GM23338 (cell line): ENCODE results near the gene MACF1. TPM values are rescaled to one million over a fixed set of nuclear protein-coding genes. Genes with fewer than 3 reads are reported as not detected.

Experiments
- ATAC-seq: fragments of 200-7000 bp; cut with Tn5 transposase; 3 replicates; pipeline ENCODE4 v1.9.1; 2020
- DNase-seq: peaks from one replicate; pipeline ENCODE4 v3.0.0-alpha.2; 2015; ENCODE audit warnings: low spot score
- H2AFZ ChIP-seq: fragments of 200-600 bp; sonication (generic); 2 replicates; pipeline ENCODE4 v1.8.0; 2016; ENCODE audit warnings: antibody characterized with exemption, mild to moderate bottlenecking, moderate library complexity
- H3F3A ChIP-seq: fragments of 200-600 bp; sonication (generic); replicated peaks from 2 replicates; pipeline ENCODE4 v1.8.0; 2017; ENCODE audit warnings: antibody characterized with exemption, mixed run types, low read depth
- H3K27ac ChIP-seq: fragments of 200-600 bp; sonication (generic); 2 replicates; pipeline ENCODE4 v1.6.1; 2016; ENCODE audit warnings: low read depth
- H3K27me3 ChIP-seq: fragments of 200-600 bp; sonication (generic); 2 replicates; pipeline ENCODE4 v1.8.0; 2016; ENCODE audit warnings: mild to moderate bottlenecking, mixed run types, moderate library complexity; ENCODE audit not compliant: insufficient read depth
- H3K36me3 ChIP-seq: fragments of 200-600 bp; sonication (generic); 2 replicates; pipeline ENCODE4 v1.8.0; 2016; ENCODE audit warnings: mild to moderate bottlenecking; ENCODE audit not compliant: insufficient read depth
- H3K4me1 ChIP-seq: fragments of 200-600 bp; sonication (generic); 2 replicates; pipeline ENCODE4 v1.8.0; 2016; ENCODE audit warnings: mild to moderate bottlenecking, moderate library complexity; ENCODE audit not compliant: insufficient read depth
- H3K4me2 ChIP-seq: fragments of 200-600 bp; sonication (generic); 2 replicates; pipeline ENCODE4 v1.7.1; 2017; ENCODE audit warnings: mixed run types
- H3K4me3 ChIP-seq: fragments of 200-600 bp; sonication (generic); 2 replicates; pipeline ENCODE4 v1.6.1; 2016; ENCODE audit warnings: mixed run types
- H3K79me2 ChIP-seq: fragments of 200-600 bp; sonication (generic); replicated peaks from 2 replicates; pipeline ENCODE4 v1.8.0; 2017; ENCODE audit warnings: mild to moderate bottlenecking; ENCODE audit not compliant: insufficient read depth
- H3K9me2 ChIP-seq: fragments of 200-600 bp; sonication (generic); 2 replicates; pipeline ENCODE4 v1.8.0; 2017; ENCODE audit not compliant: insufficient read depth
- H4K20me1 ChIP-seq: fragments of 200-600 bp; sonication (generic); replicated peaks from 2 replicates; pipeline ENCODE4 v1.8.0; 2017; ENCODE audit warnings: mild to moderate bottlenecking; ENCODE audit not compliant: insufficient read depth
- H3K27ac Mint-ChIP-seq: 2 replicates; pipeline ENCODE4 v1.8.0; 2020; ENCODE audit warnings: inconsistent platforms, mild to moderate bottlenecking, moderate library complexity, mixed read lengths
- H3K27me3 Mint-ChIP-seq: 3 replicates; pipeline ENCODE4 v1.8.0; 2022; ENCODE audit warnings: low read depth, mild to moderate bottlenecking, moderate library complexity, mixed read lengths, inconsistent platforms; ENCODE audit not compliant: insufficient read depth, poor library complexity
- H3K36me3 Mint-ChIP-seq: 3 replicates; pipeline ENCODE4 v1.8.0; 2021; ENCODE audit warnings: low read depth, mild to moderate bottlenecking, inconsistent platforms, moderate library complexity, mixed read lengths
- H3K4me1 Mint-ChIP-seq: 3 replicates; pipeline ENCODE4 v1.8.0; 2020; ENCODE audit warnings: mild to moderate bottlenecking, inconsistent platforms, mixed read lengths
- H3K4me3 Mint-ChIP-seq: 3 replicates; pipeline ENCODE4 v1.8.0; 2021; ENCODE audit warnings: moderate library complexity, mild to moderate bottlenecking, inconsistent platforms, mixed read lengths
- H3K9me3 Mint-ChIP-seq: 3 replicates; pipeline ENCODE4 v1.8.0; 2020; ENCODE audit warnings: moderate library complexity, mild to moderate bottlenecking, inconsistent platforms, mixed read lengths
- CREB1 ChIP-seq: fragments of 250-450 bp; sonication (Bioruptor Pico); IDR thresholded peaks from 2 replicates; pipeline ENCODE4 v1.5.0; 2020; ENCODE audit warnings: low read depth, mild to moderate bottlenecking, moderate library complexity
- EZH2 ChIP-seq: fragments of 200-600 bp; sonication (generic); IDR thresholded peaks from one replicate; pipeline ENCODE4 v1.8.0; 2017; ENCODE audit warnings: antibody characterized with exemption, mild to moderate bottlenecking, low read depth; ENCODE audit not compliant: unreplicated experiment
- EZH2phosphoT487 ChIP-seq: fragments of 200-600 bp; sonication (generic); IDR thresholded peaks from one replicate; pipeline ENCODE4 v1.8.1; 2018; ENCODE audit warnings: antibody characterized with exemption; ENCODE audit not compliant: unreplicated experiment
- JUNB ChIP-seq: IDR thresholded peaks from one replicate; pipeline ENCODE4 v1.6.1; 2016; ENCODE audit warnings: antibody characterized with exemption; ENCODE audit not compliant: unreplicated experiment
- NANOG ChIP-seq: IDR thresholded peaks from 2 replicates; pipeline ENCODE4 v1.6.1; 2016; ENCODE audit warnings: antibody characterized with exemption, borderline replicate concordance
- POLR2AphosphoS5 ChIP-seq: IDR thresholded peaks from 2 replicates; pipeline ENCODE4 v1.6.1; 2016; ENCODE audit warnings: antibody characterized with exemption, low read depth
- STAT1 ChIP-seq: IDR thresholded peaks from one replicate; pipeline ENCODE4 v1.6.1; 2016; ENCODE audit warnings: antibody characterized with exemption; ENCODE audit not compliant: unreplicated experiment
- ZNF114 ChIP-seq: fragments of 250-450 bp; sonication (Bioruptor Pico); IDR thresholded peaks from 2 replicates; pipeline ENCODE4 v1.5.0; 2020; ENCODE audit warnings: mild to moderate bottlenecking, moderate library complexity
- ZNF331 ChIP-seq: fragments of 250-450 bp; sonication (Bioruptor Pico); IDR thresholded peaks from 2 replicates; pipeline ENCODE4 v1.5.0; 2020; ENCODE audit warnings: low read depth, mild to moderate bottlenecking, moderate library complexity
- polyA plus RNA-seq: library from polyadenylated mRNA; unstranded; fragments of >200 nt; fragmentation: Nextera tagmentation; extraction: Ambion mirVana; gene quantifications from 2 replicates; pipeline ENCODE4 v1.2.1, GENCODE V29; 2016
- total RNA-seq: library from RNA; depleted of rRNA; stranded (reverse); fragments of >200 nt; shearing (Covaris generic); gene quantifications from 2 replicates; pipeline ENCODE4 v1.2.3, GENCODE V29; 2014
- TF ChIP-seq, protein P1 (sequence below): fragments of 250-450 bp; sonication (Bioruptor Pico); IDR thresholded peaks from 2 replicates; pipeline ENCODE4 v1.5.0; 2020; ENCODE audit warnings: mild to moderate bottlenecking, moderate library complexity
- TF ChIP-seq, protein P2 (sequence below), 2 experiments: fragments of 200-600 bp in 1 of 2; sonication (generic) in 1 of 2; conservative IDR thresholded peaks; 2 replicates each; pipeline versions ENCODE4 v1.5.1 to v1.6.1; 2016 to 2017; ENCODE audit warnings: antibody characterized with exemption in 2 of 2, low read depth in 2 of 2, mild to moderate bottlenecking in 2 of 2, moderate library complexity in 1 of 2
- TF ChIP-seq, protein P3 (sequence below): IDR thresholded peaks from 2 replicates; pipeline ENCODE4 v1.6.1; 2016; ENCODE audit warnings: antibody characterized with exemption
- TF ChIP-seq, protein P4 (sequence below): IDR thresholded peaks from one replicate; pipeline ENCODE4 v1.6.1; 2018; ENCODE audit warnings: antibody characterized with exemption; ENCODE audit not compliant: unreplicated experiment

The MACF1 gene
- total and polyA plus RNA-seq, 2 experiments from 2014 or later, result 104 to 399 TPM

DNA sequence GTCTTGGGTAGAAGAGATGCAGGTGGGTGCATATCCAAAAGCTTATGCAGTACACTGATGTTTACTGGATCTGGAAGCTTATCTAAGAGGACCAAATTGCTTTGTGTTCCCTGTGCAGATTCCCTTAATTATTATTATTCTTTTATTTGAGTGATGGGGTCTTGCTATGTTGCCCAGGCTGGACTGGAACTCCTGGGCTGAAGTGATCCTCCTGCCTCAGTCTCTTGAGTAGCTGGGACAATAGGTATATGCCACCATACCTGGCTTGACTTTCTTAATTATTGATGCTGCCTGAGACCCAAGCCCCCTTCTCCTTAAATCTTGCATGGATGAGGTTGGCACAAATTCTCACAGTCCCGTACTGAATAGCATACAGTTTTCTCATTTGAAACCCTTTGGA is 83.0 kb downstream of the MACF1 start:
- Histone ChIP-seq H4K20me1 (peaks cover 2% of the 10 kb centered on the region; the same call in 1 of the 2 replicates), H3K4me1 (no peaks in the 10 kb centered on the region), H3K9me2 (no peaks in the 10 kb centered on the region), H3K36me3 (peaks cover 64% of the 10 kb centered on the region), H3K27me3 (no peaks in the 10 kb centered on the region), H3K27ac (no peak overlapping the region), H3K4me3 (no peak overlapping the region), H3F3A (0 out of 2 replicates have a peak, but pooled peaks cover 3% of the 10 kb centered on the region), H3K79me2 (peaks cover 13% of the 10 kb centered on the region), H3K4me2 (no peak overlapping the region), H2AFZ (no peak overlapping the region)
- Mint-ChIP-seq H3K4me3 (no peak overlapping the region), H3K9me3 (no peaks in the 10 kb centered on the region), H3K27ac (no peak overlapping the region), H3K4me1 (peaks cover 2% of the 10 kb centered on the region; the same call in 2 of the 3 replicates), H3K36me3 (peaks cover 85% of the 10 kb centered on the region), H3K27me3 (peaks cover 2% of the 10 kb centered on the region)
- TF ChIP-seq POLR2AphosphoS5, result no peak
- TF ChIP-seq, protein P1, sequence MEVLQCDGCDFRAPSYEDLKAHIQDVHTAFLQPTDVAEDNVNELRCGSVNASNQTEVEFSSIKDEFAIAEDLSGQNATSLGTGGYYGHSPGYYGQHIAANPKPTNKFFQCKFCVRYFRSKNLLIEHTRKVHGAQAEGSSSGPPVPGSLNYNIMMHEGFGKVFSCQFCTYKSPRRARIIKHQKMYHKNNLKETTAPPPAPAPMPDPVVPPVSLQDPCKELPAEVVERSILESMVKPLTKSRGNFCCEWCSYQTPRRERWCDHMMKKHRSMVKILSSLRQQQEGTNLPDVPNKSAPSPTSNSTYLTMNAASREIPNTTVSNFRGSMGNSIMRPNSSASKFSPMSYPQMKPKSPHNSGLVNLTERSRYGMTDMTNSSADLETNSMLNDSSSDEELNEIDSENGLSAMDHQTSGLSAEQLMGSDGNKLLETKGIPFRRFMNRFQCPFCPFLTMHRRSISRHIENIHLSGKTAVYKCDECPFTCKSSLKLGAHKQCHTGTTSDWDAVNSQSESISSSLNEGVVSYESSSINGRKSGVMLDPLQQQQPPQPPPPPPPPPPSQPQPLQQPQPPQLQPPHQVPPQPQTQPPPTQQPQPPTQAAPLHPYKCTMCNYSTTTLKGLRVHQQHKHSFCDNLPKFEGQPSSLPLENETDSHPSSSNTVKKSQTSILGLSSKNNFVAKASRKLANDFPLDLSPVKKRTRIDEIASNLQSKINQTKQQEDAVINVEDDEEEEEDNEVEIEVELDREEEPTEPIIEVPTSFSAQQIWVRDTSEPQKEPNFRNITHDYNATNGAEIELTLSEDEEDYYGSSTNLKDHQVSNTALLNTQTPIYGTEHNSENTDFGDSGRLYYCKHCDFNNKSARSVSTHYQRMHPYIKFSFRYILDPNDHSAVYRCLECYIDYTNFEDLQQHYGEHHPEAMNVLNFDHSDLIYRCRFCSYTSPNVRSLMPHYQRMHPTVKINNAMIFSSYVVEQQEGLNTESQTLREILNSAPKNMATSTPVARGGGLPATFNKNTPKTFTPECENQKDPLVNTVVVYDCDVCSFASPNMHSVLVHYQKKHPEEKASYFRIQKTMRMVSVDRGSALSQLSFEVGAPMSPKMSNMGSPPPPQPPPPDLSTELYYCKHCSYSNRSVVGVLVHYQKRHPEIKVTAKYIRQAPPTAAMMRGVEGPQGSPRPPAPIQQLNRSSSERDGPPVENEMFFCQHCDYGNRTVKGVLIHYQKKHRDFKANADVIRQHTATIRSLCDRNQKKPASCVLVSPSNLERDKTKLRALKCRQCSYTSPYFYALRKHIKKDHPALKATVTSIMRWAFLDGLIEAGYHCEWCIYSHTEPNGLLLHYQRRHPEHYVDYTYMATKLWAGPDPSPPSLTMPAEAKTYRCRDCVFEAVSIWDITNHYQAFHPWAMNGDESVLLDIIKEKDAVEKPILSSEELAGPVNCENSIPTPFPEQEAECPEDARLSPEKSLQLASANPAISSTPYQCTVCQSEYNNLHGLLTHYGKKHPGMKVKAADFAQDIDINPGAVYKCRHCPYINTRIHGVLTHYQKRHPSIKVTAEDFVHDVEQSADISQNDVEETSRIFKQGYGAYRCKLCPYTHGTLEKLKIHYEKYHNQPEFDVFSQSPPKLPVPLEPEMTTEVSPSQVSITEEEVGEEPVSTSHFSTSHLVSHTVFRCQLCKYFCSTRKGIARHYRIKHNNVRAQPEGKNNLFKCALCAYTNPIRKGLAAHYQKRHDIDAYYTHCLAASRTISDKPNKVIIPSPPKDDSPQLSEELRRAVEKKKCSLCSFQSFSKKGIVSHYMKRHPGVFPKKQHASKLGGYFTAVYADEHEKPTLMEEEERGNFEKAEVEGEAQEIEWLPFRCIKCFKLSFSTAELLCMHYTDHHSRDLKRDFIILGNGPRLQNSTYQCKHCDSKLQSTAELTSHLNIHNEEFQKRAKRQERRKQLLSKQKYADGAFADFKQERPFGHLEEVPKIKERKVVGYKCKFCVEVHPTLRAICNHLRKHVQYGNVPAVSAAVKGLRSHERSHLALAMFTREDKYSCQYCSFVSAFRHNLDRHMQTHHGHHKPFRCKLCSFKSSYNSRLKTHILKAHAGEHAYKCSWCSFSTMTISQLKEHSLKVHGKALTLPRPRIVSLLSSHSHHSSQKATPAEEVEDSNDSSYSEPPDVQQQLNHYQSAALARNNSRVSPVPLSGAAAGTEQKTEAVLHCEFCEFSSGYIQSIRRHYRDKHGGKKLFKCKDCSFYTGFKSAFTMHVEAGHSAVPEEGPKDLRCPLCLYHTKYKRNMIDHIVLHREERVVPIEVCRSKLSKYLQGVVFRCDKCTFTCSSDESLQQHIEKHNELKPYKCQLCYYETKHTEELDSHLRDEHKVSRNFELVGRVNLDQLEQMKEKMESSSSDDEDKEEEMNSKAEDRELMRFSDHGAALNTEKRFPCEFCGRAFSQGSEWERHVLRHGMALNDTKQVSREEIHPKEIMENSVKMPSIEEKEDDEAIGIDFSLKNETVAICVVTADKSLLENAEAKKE (CRISPR knock-in tag), result no peak
- TF ChIP-seq EZH2, result no peak
- TF ChIP-seq NANOG, result no peak
- no peak for TF ChIP-seq ZNF114 (CRISPR knock-in tag)
- no peak for TF ChIP-seq JUNB
- TF ChIP-seq CREB1, result no peak
- no peak for TF ChIP-seq STAT1
- TF ChIP-seq ZNF331 (CRISPR knock-in tag), result no peak
- TF ChIP-seq, protein P2, sequence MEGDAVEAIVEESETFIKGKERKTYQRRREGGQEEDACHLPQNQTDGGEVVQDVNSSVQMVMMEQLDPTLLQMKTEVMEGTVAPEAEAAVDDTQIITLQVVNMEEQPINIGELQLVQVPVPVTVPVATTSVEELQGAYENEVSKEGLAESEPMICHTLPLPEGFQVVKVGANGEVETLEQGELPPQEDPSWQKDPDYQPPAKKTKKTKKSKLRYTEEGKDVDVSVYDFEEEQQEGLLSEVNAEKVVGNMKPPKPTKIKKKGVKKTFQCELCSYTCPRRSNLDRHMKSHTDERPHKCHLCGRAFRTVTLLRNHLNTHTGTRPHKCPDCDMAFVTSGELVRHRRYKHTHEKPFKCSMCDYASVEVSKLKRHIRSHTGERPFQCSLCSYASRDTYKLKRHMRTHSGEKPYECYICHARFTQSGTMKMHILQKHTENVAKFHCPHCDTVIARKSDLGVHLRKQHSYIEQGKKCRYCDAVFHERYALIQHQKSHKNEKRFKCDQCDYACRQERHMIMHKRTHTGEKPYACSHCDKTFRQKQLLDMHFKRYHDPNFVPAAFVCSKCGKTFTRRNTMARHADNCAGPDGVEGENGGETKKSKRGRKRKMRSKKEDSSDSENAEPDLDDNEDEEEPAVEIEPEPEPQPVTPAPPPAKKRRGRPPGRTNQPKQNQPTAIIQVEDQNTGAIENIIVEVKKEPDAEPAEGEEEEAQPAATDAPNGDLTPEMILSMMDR (conservative IDR thresholded peaks at IDR 0.05; ENCODE audit: low read depth in 2 of 2), result no peak
- TF ChIP-seq, protein P3, sequence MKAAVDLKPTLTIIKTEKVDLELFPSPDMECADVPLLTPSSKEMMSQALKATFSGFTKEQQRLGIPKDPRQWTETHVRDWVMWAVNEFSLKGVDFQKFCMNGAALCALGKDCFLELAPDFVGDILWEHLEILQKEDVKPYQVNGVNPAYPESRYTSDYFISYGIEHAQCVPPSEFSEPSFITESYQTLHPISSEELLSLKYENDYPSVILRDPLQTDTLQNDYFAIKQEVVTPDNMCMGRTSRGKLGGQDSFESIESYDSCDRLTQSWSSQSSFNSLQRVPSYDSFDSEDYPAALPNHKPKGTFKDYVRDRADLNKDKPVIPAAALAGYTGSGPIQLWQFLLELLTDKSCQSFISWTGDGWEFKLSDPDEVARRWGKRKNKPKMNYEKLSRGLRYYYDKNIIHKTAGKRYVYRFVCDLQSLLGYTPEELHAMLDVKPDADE, result no peak
- TF ChIP-seq, protein P4, sequence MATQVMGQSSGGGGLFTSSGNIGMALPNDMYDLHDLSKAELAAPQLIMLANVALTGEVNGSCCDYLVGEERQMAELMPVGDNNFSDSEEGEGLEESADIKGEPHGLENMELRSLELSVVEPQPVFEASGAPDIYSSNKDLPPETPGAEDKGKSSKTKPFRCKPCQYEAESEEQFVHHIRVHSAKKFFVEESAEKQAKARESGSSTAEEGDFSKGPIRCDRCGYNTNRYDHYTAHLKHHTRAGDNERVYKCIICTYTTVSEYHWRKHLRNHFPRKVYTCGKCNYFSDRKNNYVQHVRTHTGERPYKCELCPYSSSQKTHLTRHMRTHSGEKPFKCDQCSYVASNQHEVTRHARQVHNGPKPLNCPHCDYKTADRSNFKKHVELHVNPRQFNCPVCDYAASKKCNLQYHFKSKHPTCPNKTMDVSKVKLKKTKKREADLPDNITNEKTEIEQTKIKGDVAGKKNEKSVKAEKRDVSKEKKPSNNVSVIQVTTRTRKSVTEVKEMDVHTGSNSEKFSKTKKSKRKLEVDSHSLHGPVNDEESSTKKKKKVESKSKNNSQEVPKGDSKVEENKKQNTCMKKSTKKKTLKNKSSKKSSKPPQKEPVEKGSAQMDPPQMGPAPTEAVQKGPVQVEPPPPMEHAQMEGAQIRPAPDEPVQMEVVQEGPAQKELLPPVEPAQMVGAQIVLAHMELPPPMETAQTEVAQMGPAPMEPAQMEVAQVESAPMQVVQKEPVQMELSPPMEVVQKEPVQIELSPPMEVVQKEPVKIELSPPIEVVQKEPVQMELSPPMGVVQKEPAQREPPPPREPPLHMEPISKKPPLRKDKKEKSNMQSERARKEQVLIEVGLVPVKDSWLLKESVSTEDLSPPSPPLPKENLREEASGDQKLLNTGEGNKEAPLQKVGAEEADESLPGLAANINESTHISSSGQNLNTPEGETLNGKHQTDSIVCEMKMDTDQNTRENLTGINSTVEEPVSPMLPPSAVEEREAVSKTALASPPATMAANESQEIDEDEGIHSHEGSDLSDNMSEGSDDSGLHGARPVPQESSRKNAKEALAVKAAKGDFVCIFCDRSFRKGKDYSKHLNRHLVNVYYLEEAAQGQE, result no peak
- TF ChIP-seq EZH2phosphoT487, result no peak
- ATAC-seq (no peak), DNase-seq (no peak)
